ENCODE results near the gene MAOA.

Gene MAOA

DNA sequence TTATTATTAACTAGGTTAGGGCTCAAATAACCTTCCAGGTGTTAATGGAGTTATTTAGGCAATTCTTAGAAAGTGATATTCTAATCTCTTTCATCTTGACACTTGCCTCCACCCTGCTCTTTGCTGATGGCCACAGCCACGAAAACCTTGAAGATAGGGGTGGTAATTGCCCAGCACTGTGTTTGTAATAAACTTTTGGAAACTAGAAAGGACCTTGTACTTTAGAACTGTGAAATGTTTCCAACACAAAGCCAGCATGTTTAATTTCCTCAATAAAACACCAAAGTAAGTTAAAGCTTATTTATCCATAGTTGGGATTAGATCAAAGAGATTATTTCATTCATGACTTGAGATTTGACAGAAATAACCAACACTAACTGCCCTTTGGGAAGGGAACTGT lies 78.3 kb downstream of the MAOA start:
- H3K9ac ChIP-seq (ENCODE audit: low read depth, low read length), result no peak overlapping the region
- no peaks in the 10 kb centered on the region for H3K27me3 ChIP-seq (ENCODE audit: control insufficient read depth, insufficient read depth, low read length)
- H3K36me3 ChIP-seq (ENCODE audit: control insufficient read depth, insufficient read depth, low read length), result no peaks in the 10 kb centered on the region
- no peak overlapping the region for H3K27ac ChIP-seq (ENCODE audit: low read depth, low read length)
- H3K4me1 ChIP-seq (ENCODE audit: control insufficient read depth, insufficient read depth, low read length), result peaks cover 11% of the 10 kb centered on the region; the same call in 1 of the 2 replicates
- H3K4me3 ChIP-seq (ENCODE audit: low read depth, low read length), result no peak overlapping the region
- H3K9me3 ChIP-seq (ENCODE audit: control insufficient read depth, insufficient read depth, low read length), result no peaks in the 10 kb centered on the region

DNA sequence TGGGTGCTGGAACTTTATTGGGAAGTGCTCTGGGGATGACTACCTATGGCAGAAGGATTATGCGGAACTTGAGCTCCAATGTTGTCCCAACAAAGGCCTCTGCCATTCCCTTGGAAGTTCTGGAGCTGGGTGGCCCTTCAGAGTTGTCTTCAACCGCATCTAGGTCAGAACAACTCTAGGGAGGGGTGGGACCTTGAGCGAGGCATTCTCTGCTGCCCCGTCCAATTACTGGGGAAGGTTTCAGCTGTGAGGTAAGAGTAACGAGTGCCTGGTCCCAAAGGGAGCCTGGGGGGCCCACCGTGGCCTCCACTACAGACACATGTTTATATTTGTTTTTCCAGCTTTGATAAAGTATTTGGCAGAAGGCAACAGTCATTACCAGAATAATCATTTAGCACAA lies 79.4 kb downstream of the MAOA start:
- Histone ChIP-seq H3K4me3 (ENCODE audit: low read depth, low read length) (no peak overlapping the region), H3K27me3 (ENCODE audit: control insufficient read depth, insufficient read depth, low read length) (no peaks in the 10 kb centered on the region), H3K4me1 (ENCODE audit: control insufficient read depth, insufficient read depth, low read length) (peaks cover 11% of the 10 kb centered on the region; the same call in 1 of the 2 replicates), H3K36me3 (ENCODE audit: control insufficient read depth, insufficient read depth, low read length) (no peaks in the 10 kb centered on the region), H3K27ac (ENCODE audit: low read depth, low read length) (no peak overlapping the region), H3K9ac (ENCODE audit: low read depth, low read length) (no peak overlapping the region), H3K9me3 (ENCODE audit: control insufficient read depth, insufficient read depth, low read length) (no peaks in the 10 kb centered on the region)

DNA sequence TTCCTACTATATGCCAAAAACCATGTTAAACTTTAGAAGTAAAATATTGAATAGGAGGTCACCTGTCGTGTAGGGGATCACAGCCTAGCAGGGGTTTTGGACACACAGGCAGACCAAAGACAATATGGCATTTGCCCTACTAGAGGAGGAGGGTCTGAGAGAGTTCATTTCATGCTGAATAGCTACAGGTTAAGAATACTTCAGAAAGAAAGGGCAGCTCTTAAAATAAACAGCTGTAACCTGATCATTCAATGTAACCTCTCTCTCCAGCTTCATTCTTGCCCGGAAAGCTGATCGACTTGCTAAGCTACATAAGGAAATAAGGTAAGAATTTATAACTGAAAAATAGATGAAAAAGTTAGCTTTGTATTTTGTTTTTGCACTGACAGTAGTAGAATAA lies 79.9 kb downstream of the MAOA start:
- H3K36me3 ChIP-seq (ENCODE audit: control insufficient read depth, insufficient read depth, low read length), result no peaks in the 10 kb centered on the region
- H3K9me3 ChIP-seq (ENCODE audit: control insufficient read depth, insufficient read depth, low read length), result no peaks in the 10 kb centered on the region
- H3K4me3 ChIP-seq (ENCODE audit: low read depth, low read length), result no peak overlapping the region
- no peaks in the 10 kb centered on the region for H3K27me3 ChIP-seq (ENCODE audit: control insufficient read depth, insufficient read depth, low read length)
- peaks cover 11% of the 10 kb centered on the region; the same call in 1 of the 2 replicates for H3K4me1 ChIP-seq (ENCODE audit: control insufficient read depth, insufficient read depth, low read length)
- no peak overlapping the region for H3K27ac ChIP-seq (ENCODE audit: low read depth, low read length)
- no peak overlapping the region for H3K9ac ChIP-seq (ENCODE audit: low read depth, low read length)

DNA sequence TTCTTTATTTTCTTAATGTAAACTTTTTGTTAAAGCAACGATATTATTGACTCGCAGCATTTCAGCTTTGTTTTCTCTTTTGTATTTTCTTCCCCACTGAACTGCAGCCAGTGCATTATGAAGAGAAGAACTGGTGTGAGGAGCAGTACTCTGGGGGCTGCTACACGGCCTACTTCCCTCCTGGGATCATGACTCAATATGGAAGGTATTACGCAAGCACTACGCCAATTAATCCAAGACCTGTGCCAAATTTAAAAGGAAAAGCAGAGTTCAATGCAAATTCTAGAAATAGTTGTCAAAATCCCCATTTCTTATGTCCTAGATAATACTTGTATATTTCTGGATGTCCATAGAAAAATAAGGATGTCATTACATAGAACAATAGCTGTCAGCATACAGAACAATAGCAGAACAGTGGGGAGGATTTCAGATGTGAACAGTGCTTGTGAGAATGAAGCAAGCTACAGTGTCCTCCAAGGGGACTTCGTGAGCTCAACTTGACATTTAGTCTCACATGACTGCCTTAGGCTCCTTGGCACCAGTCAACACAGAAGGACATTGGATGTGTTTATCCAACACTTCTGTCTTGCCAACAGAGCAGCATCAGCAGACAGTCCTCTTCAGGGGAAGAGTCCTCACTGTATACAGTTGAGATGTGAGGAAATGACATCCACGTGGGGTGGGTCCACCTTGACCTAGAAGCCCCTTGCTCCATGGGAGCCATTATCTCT lies 85.9 kb downstream of the MAOA start:
- no peaks in the 10 kb centered on the region for H3K36me3 ChIP-seq (ENCODE audit: control insufficient read depth, insufficient read depth, low read length)
- H3K4me3 ChIP-seq (ENCODE audit: low read depth, low read length), result no peak overlapping the region
- no peak overlapping the region for H3K27ac ChIP-seq (ENCODE audit: low read depth, low read length)
- no peak overlapping the region for H3K9ac ChIP-seq (ENCODE audit: low read depth, low read length)
- H3K4me1 ChIP-seq (ENCODE audit: control insufficient read depth, insufficient read depth, low read length), result no peaks in the 10 kb centered on the region
- H3K27me3 ChIP-seq (ENCODE audit: control insufficient read depth, insufficient read depth, low read length), result no peaks in the 10 kb centered on the region
- H3K9me3 ChIP-seq (ENCODE audit: control insufficient read depth, insufficient read depth, low read length), result no peaks in the 10 kb centered on the region

DNA sequence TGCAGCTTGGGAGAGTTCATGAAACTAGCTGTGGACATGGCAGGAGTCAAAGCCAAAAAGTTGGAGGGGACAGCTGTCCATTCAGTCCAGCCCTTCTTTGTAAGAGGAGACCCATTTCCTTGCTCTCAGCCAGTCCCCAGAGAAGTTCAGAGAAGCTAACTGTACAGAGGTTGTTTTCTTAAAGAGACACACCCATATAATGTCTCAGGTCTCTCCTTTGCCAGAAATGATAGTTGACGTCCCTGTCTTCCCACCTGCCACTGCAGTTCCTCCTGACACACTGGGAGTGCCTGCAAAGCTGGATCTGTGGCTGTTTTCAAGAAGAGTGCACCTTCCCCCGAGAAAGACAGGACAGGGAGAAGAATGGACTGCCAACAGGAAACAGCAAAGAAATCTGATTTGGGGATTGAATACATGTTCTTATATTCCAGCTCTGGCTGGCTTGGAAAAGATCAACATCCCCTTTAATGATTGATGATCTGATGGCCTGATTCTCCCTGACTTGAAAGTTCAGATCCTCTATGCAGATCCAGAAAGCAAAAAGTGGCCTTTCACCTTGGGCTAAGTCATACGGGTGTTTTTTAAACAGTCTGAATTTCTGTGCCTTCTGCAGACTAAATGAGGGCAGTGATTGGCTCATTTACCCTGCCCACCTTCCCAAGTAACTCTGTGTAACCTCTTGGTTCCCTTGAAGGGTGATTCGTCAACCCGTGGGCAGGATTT lies 87.2 kb downstream of the MAOA start:
- Histone ChIP-seq H3K9me3 (ENCODE audit: control insufficient read depth, insufficient read depth, low read length) (no peaks in the 10 kb centered on the region), H3K36me3 (ENCODE audit: control insufficient read depth, insufficient read depth, low read length) (no peaks in the 10 kb centered on the region), H3K27me3 (ENCODE audit: control insufficient read depth, insufficient read depth, low read length) (no peaks in the 10 kb centered on the region), H3K4me1 (ENCODE audit: control insufficient read depth, insufficient read depth, low read length) (no peaks in the 10 kb centered on the region), H3K9ac (ENCODE audit: low read depth, low read length) (no peak overlapping the region), H3K4me3 (ENCODE audit: low read depth, low read length) (no peak overlapping the region), H3K27ac (ENCODE audit: low read depth, low read length) (no peak overlapping the region)

DNA sequence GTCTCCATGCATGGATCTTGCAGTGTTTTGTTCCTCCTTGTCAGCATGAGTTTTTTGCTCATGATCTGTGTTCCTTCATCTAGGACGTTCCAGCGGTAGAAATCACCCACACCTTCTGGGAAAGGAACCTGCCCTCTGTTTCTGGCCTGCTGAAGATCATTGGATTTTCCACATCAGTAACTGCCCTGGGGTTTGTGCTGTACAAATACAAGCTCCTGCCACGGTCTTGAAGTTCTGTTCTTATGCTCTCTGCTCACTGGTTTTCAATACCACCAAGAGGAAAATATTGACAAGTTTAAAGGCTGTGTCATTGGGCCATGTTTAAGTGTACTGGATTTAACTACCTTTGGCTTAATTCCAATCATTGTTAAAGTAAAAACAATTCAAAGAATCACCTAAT lies 88.2 kb downstream of the MAOA start:
- H3K27me3 ChIP-seq (ENCODE audit: control insufficient read depth, insufficient read depth, low read length), result no peaks in the 10 kb centered on the region
- no peaks in the 10 kb centered on the region for H3K36me3 ChIP-seq (ENCODE audit: control insufficient read depth, insufficient read depth, low read length)
- no peak overlapping the region for H3K4me3 ChIP-seq (ENCODE audit: low read depth, low read length)
- no peak overlapping the region for H3K27ac ChIP-seq (ENCODE audit: low read depth, low read length)
- H3K9me3 ChIP-seq (ENCODE audit: control insufficient read depth, insufficient read depth, low read length), result no peaks in the 10 kb centered on the region
- no peaks in the 10 kb centered on the region for H3K4me1 ChIP-seq (ENCODE audit: control insufficient read depth, insufficient read depth, low read length)
- no peak overlapping the region for H3K9ac ChIP-seq (ENCODE audit: low read depth, low read length)

DNA sequence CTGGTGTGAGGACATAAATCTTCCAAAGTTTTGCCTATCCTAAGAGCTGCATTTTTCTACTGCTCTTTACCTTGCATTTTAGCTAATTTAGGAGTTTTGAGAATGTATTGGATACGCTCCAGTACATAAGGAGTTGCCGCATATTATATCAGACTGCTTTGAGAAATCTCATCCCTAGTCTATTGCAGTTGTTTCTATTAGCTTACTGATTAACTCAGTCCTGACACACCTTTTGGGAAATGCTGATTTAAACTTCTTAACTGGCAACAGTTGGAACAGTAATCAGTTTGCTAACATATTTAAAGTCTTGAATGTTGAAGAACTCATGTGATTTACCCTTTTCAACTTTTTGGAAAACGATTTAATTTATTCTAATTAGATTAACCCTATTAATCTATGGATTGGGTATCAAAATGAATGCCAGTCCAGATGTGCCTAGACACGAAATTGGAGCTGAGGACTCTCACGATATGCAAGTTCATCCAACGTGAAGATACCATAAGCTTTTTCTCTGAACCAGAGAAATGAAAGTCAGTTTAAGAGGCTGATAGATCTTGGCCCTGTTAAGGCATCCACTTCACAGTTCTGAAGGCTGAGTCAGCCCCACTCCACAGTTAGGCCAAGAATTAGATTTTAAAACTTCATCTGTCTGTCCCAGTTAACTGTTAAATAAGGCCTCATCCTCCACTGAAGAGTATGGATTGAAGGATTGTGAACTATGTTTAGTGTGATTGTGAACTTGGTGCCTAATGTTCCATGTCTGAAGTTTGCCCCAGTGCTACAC lies 90.0 kb downstream of the MAOA start:
- H3K9me3 ChIP-seq (ENCODE audit: control insufficient read depth, insufficient read depth, low read length), result no peaks in the 10 kb centered on the region
- H3K27me3 ChIP-seq (ENCODE audit: control insufficient read depth, insufficient read depth, low read length), result no peaks in the 10 kb centered on the region
- no peaks in the 10 kb centered on the region for H3K36me3 ChIP-seq (ENCODE audit: control insufficient read depth, insufficient read depth, low read length)
- no peak overlapping the region for H3K27ac ChIP-seq (ENCODE audit: low read depth, low read length)
- no peak overlapping the region for H3K4me3 ChIP-seq (ENCODE audit: low read depth, low read length)
- H3K9ac ChIP-seq (ENCODE audit: low read depth, low read length), result no peak overlapping the region
- no peaks in the 10 kb centered on the region for H3K4me1 ChIP-seq (ENCODE audit: control insufficient read depth, insufficient read depth, low read length)

DNA sequence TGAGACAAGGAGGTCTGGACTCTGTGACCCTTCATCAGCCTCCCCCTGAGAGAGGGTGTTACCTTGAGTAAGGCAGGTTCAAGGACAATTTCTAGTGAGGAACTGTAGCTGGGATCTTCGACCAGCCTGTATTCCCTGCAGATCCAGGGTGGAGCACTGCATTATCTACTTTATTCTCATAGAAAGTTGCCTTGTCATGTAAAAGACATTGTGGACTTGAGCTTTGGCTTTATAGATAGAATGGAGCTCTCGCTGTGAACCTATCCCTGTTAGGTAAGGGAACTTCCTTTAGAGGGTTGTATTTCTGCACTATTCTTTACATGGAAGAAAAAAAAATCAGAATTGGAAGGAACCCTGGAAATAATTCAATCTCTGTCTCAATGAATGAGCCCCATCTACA lies 91.4 kb downstream of the MAOA start:
- H3K27me3 ChIP-seq (ENCODE audit: control insufficient read depth, insufficient read depth, low read length), result no peaks in the 10 kb centered on the region
- H3K9me3 ChIP-seq (ENCODE audit: control insufficient read depth, insufficient read depth, low read length), result no peaks in the 10 kb centered on the region
- H3K9ac ChIP-seq (ENCODE audit: low read depth, low read length), result no peak overlapping the region
- H3K36me3 ChIP-seq (ENCODE audit: control insufficient read depth, insufficient read depth, low read length), result no peaks in the 10 kb centered on the region
- H3K4me3 ChIP-seq (ENCODE audit: low read depth, low read length), result no peak overlapping the region
- no peak overlapping the region for H3K27ac ChIP-seq (ENCODE audit: low read depth, low read length)
- no peaks in the 10 kb centered on the region for H3K4me1 ChIP-seq (ENCODE audit: control insufficient read depth, insufficient read depth, low read length)

DNA sequence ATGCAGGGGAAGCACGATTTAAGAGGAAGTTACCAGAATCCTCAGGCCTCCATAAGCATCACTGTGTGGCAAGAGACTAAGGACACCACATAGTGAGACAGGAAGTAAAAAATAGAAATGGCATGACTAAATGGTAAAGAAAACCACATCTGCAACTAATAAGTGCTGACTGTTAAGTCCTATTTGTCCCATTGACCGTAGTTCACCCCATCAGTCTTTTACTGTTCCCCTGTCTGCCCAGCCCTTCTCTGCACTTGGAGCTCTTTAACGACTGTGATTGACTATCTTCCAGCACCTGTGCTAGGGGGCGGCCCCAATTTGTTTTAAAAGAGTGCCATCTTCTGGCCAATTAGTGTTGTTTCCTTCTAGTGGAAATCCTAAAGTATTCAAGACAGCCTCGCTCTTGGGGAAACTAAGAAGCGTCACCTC lies 94.2 kb downstream of the MAOA start:
- no peaks in the 10 kb centered on the region for H3K36me3 ChIP-seq (ENCODE audit: control insufficient read depth, insufficient read depth, low read length)
- H3K27ac ChIP-seq (ENCODE audit: low read depth, low read length), result no peak overlapping the region
- no peak overlapping the region for H3K4me3 ChIP-seq (ENCODE audit: low read depth, low read length)
- H3K9ac ChIP-seq (ENCODE audit: low read depth, low read length), result no peak overlapping the region
- no peaks in the 10 kb centered on the region for H3K9me3 ChIP-seq (ENCODE audit: control insufficient read depth, insufficient read depth, low read length)
- no peaks in the 10 kb centered on the region for H3K27me3 ChIP-seq (ENCODE audit: control insufficient read depth, insufficient read depth, low read length)
- H3K4me1 ChIP-seq (ENCODE audit: control insufficient read depth, insufficient read depth, low read length), result no peaks in the 10 kb centered on the region

DNA sequence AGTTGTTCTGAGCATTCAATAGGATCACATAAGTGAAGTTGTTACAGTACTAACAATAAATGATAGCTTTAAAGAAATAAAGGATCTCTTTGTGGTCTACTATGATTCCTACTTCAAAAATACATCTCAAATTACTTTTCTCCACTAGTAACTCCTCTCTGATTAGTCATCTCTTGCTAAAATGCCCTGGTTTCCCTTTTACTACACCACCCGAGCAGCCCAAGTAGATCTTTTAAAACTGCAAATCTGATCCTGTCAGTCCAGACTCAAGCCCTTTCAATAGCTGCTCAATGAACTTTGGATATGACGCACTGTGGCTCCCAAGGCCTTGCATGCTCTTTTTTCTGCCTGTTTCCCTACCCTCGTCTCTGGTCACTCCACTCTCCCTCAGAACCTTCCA lies 97.5 kb downstream of the MAOA start:
- no peaks in the 10 kb centered on the region for H3K9me3 ChIP-seq (ENCODE audit: control insufficient read depth, insufficient read depth, low read length)
- no peak overlapping the region for H3K4me3 ChIP-seq (ENCODE audit: low read depth, low read length)
- no peak overlapping the region for H3K9ac ChIP-seq (ENCODE audit: low read depth, low read length)
- no peak overlapping the region for H3K27ac ChIP-seq (ENCODE audit: low read depth, low read length)
- H3K4me1 ChIP-seq (ENCODE audit: control insufficient read depth, insufficient read depth, low read length), result no peaks in the 10 kb centered on the region
- 0 out of 2 replicates have a peak, but pooled peaks cover 4% of the 10 kb centered on the region for H3K27me3 ChIP-seq (ENCODE audit: control insufficient read depth, insufficient read depth, low read length)
- H3K36me3 ChIP-seq (ENCODE audit: control insufficient read depth, insufficient read depth, low read length), result no peaks in the 10 kb centered on the region

DNA sequence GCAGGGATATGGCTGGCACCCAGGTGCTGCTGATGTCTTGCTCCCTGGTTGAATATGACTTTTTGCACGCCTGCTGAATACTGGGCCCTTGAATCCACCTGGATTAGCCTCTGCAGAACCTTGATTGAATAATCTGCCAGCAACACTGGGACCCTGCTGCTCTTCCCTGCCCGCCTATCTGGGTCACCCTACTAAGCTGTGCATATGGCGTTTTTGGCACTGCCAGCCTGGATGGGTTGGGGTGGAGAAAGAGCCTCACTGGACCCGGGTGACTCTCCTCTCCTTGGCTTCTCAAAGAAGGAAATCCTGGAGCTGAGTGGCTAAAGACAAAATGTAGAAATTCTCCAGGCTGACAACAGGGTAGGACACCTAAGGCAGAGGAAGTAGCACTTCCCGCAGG lies 100.0 kb downstream of the MAOA start:
- Histone ChIP-seq H3K36me3 (ENCODE audit: control insufficient read depth, insufficient read depth, low read length) (no peaks in the 10 kb centered on the region), H3K9ac (ENCODE audit: low read depth, low read length) (no peak overlapping the region), H3K27me3 (ENCODE audit: control insufficient read depth, insufficient read depth, low read length) (0 out of 2 replicates have a peak, but pooled peaks cover 4% of the 10 kb centered on the region), H3K4me3 (ENCODE audit: low read depth, low read length) (no peak overlapping the region), H3K9me3 (ENCODE audit: control insufficient read depth, insufficient read depth, low read length) (no peaks in the 10 kb centered on the region), H3K27ac (ENCODE audit: low read depth, low read length) (no peak overlapping the region), H3K4me1 (ENCODE audit: control insufficient read depth, insufficient read depth, low read length) (no peaks in the 10 kb centered on the region)
